PC-3 (cell line): ENCODE results near the gene MAS1L. TPM values are rescaled to one million over a fixed set of nuclear protein-coding genes. Genes with fewer than 3 reads are reported as not detected.

Source experiments
- ATAC-seq: fragments of 200-7000 bp; cut with Tn5 transposase; 2 replicates; pipeline ENCODE4 v1.9.1; 2020; ENCODE audit warnings: mild to moderate bottlenecking, moderate library complexity
- BruUV-seq: library from RNA; stranded (reverse); fragments of 400-500 nt; replicated peaks from 2 replicates; lab custom pipeline; 2021; lab: Mats Ljungman, UMichigan
- CTCF ChIA-PET: fragments of 300-600 bp; sonication (Branson Sonifier 250); formaldehyde crosslinking; loops from one replicate; lab custom pipeline; 2022; ENCODE audit warnings: antibody characterized with exemption; lab: Charles Lee
- POLR2A ChIA-PET: fragments of 300-600 bp; sonication (Branson Sonifier 250); formaldehyde crosslinking; loops from one replicate; lab custom pipeline; 2022; ENCODE audit warnings: antibody characterized with exemption; ENCODE audit not compliant: unreplicated experiment; lab: Charles Lee
- DNase-seq: peaks from one replicate; pipeline ENCODE4 v3.0.0-alpha.2; 2015
- H2AFZ ChIP-seq: fragments of 300-600 bp; sonication (generic); 2 replicates; pipeline ENCODE4 v1.6.0; 2016; ENCODE audit warnings: antibody characterized with exemption, low read length
- H3F3A ChIP-seq: fragments of 300-600 bp; sonication (generic); one replicate; pipeline ENCODE4 v1.6.0; 2017; ENCODE audit warnings: antibody characterized with exemption, low read length, control low read depth, mild to moderate bottlenecking; ENCODE audit not compliant: unreplicated experiment
- H3K27ac ChIP-seq: fragments of 300-600 bp; sonication (generic); 2 replicates; pipeline ENCODE4 v1.5.1; 2016; ENCODE audit warnings: mild to moderate bottlenecking, low read length
- H3K27me3 ChIP-seq: fragments of 300-600 bp; sonication (generic); 2 replicates; pipeline ENCODE4 v1.6.1; 2016; ENCODE audit warnings: low read length, mixed read lengths
- H3K36me3 ChIP-seq: fragments of 300-600 bp; sonication (generic); 2 replicates; pipeline ENCODE4 v1.6.1; 2016; ENCODE audit warnings: low read depth, mixed run types, low read length, mixed read lengths
- H3K4me1 ChIP-seq: fragments of 300-600 bp; sonication (generic); 2 replicates; pipeline ENCODE4 v1.5.1; 2016; ENCODE audit warnings: low read length; ENCODE audit not compliant: insufficient read depth
- H3K4me2 ChIP-seq: fragments of 300-600 bp; sonication (generic); 2 replicates; pipeline ENCODE4 v1.6.0; 2016; ENCODE audit warnings: low read length
- H3K4me3 ChIP-seq: fragments of 300-600 bp; sonication (generic); 2 replicates; pipeline ENCODE4 v1.5.1; 2016; ENCODE audit warnings: mild to moderate bottlenecking, low read length, mixed read lengths
- H3K79me2 ChIP-seq: fragments of 300-600 bp; sonication (generic); 2 replicates; pipeline ENCODE4 v1.6.1; 2017; ENCODE audit warnings: low read length, mixed read lengths
- H3K9ac ChIP-seq: fragments of 300-600 bp; sonication (generic); 2 replicates; pipeline ENCODE4 v1.6.0; 2016; ENCODE audit warnings: mild to moderate bottlenecking, low read length
- H3K9me2 ChIP-seq: fragments of 300-600 bp; sonication (generic); replicated peaks from 2 replicates; pipeline ENCODE4 v1.6.1; 2016; ENCODE audit warnings: mixed run types, low read length, mixed read lengths
- H3K9me3 ChIP-seq: fragments of 300-600 bp; sonication (generic); 2 replicates; pipeline ENCODE4 v1.6.1; 2016; ENCODE audit warnings: low read length, mixed read lengths
- H4K20me1 ChIP-seq: fragments of 300-600 bp; sonication (generic); 2 replicates; pipeline ENCODE4 v1.6.1; 2016; ENCODE audit warnings: low read length, mixed read lengths
- CTCF ChIP-seq: fragments of 300-600 bp; sonication (generic); conservative IDR thresholded peaks from 2 replicates; pipeline ENCODE4 v1.5.1; 2017; ENCODE audit warnings: antibody characterized with exemption, low read depth, mild to moderate bottlenecking, low read length
- EZH2 ChIP-seq: fragments of 300-600 bp; sonication (generic); IDR thresholded peaks from one replicate; pipeline ENCODE4 v1.6.1; 2017; ENCODE audit warnings: antibody characterized with exemption, mild to moderate bottlenecking, low read length; ENCODE audit not compliant: unreplicated experiment
- EZH2phosphoT487 ChIP-seq: fragments of 300-600 bp; sonication (generic); IDR thresholded peaks from 2 replicates; pipeline ENCODE4 v1.6.1; 2018; ENCODE audit warnings: mild to moderate bottlenecking, antibody characterized with exemption, low read length, borderline replicate concordance
- intact Hi-C: fragments of 100-400 bp; cut with micrococcal nuclease; formaldehyde crosslinking; loops from 2 replicates; pipeline ENCODE4 v1.9.0; 2023
- total RNA-seq: library from RNA; depleted of rRNA; stranded (reverse); fragments of >200 nt; gene quantifications from 2 replicates; pipeline ENCODE4 v1.2.3, GENCODE V29; 2014

MAS1L gene
- total RNA-seq, 1 experiment from 2014 or later = not detected

- intact Hi-C loops = no loop called here
- TF ChIP-seq EZH2 (no peak), CTCF (no peak)
- no peak for ATAC-seq
- H3K9me3 ChIP-seq = 0 out of 2 replicates have a peak, but pooled peaks cover 10% of the 10 kb centered on the region
- H3K9ac ChIP-seq = no peak overlapping the region
- H3K4me1 ChIP-seq = no peaks in the 10 kb centered on the region
- CTCF ChIA-PET = no interaction called here
- no peak overlapping the region for H3K4me2 ChIP-seq
- no peaks in the 10 kb centered on the region for H3K36me3 ChIP-seq
- H3K4me3 ChIP-seq = no peak overlapping the region
- H4K20me1 ChIP-seq = no peaks in the 10 kb centered on the region
- no peaks in the 10 kb centered on the region for H3K9me2 ChIP-seq
- peaks cover 28% of the 10 kb centered on the region for H3K27me3 ChIP-seq
- no peak overlapping the region for H2AFZ ChIP-seq
- H3F3A ChIP-seq = no peaks in the 10 kb centered on the region
- no TSS peak for BruUV-seq
- no peak for DNase-seq
- no peaks in the 10 kb centered on the region for H3K79me2 ChIP-seq
- POLR2A ChIA-PET = no interaction called here
- no peak overlapping the region for H3K27ac ChIP-seq
Measured at GRCh38 chr6:29522227-29522626, 34.5 kb upstream of the MAS1L start.

DNA sequence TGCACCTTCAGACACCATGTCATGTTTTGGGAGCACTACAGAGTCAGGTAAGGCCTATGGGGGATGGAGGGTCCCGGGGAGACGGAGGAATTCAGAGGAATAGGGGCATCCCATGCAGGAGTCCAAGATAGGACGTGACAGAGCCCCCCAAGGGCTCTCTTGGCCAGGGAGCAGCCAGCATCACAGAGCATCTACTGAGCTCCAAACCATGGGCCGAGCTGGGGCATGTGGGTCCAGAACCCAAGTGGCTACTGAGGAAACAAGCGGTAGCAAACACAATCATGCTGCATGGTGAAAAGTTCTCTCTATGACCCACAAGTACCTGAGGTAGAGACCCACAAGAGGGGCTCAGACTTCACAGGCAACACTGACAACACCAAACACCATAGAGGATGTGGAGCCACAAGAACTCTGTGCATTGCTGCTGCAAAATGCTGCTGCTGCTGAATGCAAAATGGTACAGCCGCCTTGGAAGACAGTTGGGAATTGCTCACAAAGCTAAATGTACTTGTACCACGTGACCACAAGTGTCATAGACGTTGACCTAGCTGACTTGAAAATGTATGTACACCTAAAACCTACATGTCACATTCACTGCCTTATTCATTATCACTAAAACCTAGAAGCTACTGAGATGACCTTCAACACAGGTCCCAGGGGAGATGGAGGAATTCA lies 33.4 kb upstream of the MAS1L start:
- H3K79me2 ChIP-seq = no peaks in the 10 kb centered on the region
- H3K9ac ChIP-seq = no peak overlapping the region
- no peaks in the 10 kb centered on the region for H3F3A ChIP-seq
- no peaks in the 10 kb centered on the region for H4K20me1 ChIP-seq
- BruUV-seq = no TSS peak
- peaks cover 4% of the 10 kb centered on the region; the same call in 1 of the 2 replicates for H3K4me1 ChIP-seq
- no peak overlapping the region for H3K4me2 ChIP-seq
- no peak for TF ChIP-seq EZH2
- no peak for TF ChIP-seq EZH2phosphoT487
- no peak for TF ChIP-seq CTCF
- intact Hi-C loops = no loop called here
- H3K9me2 ChIP-seq = no peaks in the 10 kb centered on the region
- no peak overlapping the region for H3K27ac ChIP-seq
- no peaks in the 10 kb centered on the region for H3K36me3 ChIP-seq
- DNase-seq (no peak), ATAC-seq (no peak)
- 0 out of 2 replicates have a peak, but pooled peaks cover 10% of the 10 kb centered on the region for H3K9me3 ChIP-seq
- ChIA-PET CTCF (no interaction called here), POLR2A (no interaction called here)
- peaks cover 25% of the 10 kb centered on the region for H3K27me3 ChIP-seq
- no peak overlapping the region for H3K4me3 ChIP-seq
- no peak overlapping the region for H2AFZ ChIP-seq

DNA sequence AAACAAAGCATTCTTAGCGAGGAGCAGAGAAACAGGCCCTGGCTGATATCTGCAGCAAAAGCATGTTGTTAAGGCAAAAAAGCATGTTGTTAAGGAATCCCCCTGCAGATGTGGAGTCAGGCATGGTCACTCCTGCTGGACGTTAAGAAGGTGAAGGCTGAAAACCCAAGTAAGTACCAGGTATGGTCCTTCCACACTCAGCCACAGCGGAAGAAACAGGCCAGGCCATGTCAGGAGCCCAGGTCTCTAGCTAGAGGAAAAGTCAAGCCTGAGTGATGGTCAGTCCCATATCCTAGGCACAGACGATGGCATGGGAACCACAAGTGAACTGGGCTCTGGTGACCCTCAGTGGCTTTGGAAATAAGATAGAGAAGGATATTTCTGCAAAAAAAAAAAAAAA lies 32.5 kb upstream of the MAS1L start:
- H3F3A ChIP-seq = no peaks in the 10 kb centered on the region
- H3K27me3 ChIP-seq = peaks cover 16% of the 10 kb centered on the region
- no peak overlapping the region for H3K4me2 ChIP-seq
- H2AFZ ChIP-seq = no peak overlapping the region
- 0 out of 2 replicates have a peak, but pooled peaks cover 10% of the 10 kb centered on the region for H3K9me3 ChIP-seq
- no peak overlapping the region for H3K27ac ChIP-seq
- peaks cover 8% of the 10 kb centered on the region; the same call in 1 of the 2 replicates for H3K4me1 ChIP-seq
- no peak for TF ChIP-seq EZH2phosphoT487
- TF ChIP-seq CTCF = no peak
- TF ChIP-seq EZH2 = no peak
- no peaks in the 10 kb centered on the region for H3K36me3 ChIP-seq
- CTCF ChIA-PET = no interaction called here
- H3K79me2 ChIP-seq = no peaks in the 10 kb centered on the region
- DNase-seq (no peak), ATAC-seq (no peak)
- intact Hi-C loops = no loop called here
- H3K9me2 ChIP-seq = no peaks in the 10 kb centered on the region
- H3K4me3 ChIP-seq = no peak overlapping the region
- no peaks in the 10 kb centered on the region for H4K20me1 ChIP-seq
- no TSS peak for BruUV-seq
- POLR2A ChIA-PET = no interaction called here
- H3K9ac ChIP-seq = no peak overlapping the region
